KG1 (cell line): ENCODE results near the gene APOBEC3A.
A peak's percentile ranks its signal among the peaks of the same experiment; 100 is the strongest.
"Not testable (repeated sequence)": the region's sequence is repeated elsewhere in the genome, so short reads cannot be mapped to it uniquely, and the experiment has no call there.

Source experiments
- DNase-seq: peaks from one replicate; lab custom pipeline; 2025; lab: John Stamatoyannopoulos, UW

The APOBEC3A gene

GRCh38 chr22:38981005-38981991, 23.9 kb downstream of the APOBEC3A start:
- no peak for DNase-seq

- peak; percentile 3 for DNase-seq
These were observed 24.9 kb downstream of the APOBEC3A start, which contains the start of gene APOBEC3B for GRCh38 chr22:38981992-38982927. APOBEC3B (plus strand) TSS chr22:38982347; CDS start chr22:38982454, 107 bp downstream.

GRCh38 chr22:38984224-38984623, 26.8 kb downstream of the APOBEC3A start:
- DNase-seq, result peak; percentile 5

- not testable (repeated sequence) for DNase-seq
These were observed 27.7 kb downstream of the APOBEC3A start for GRCh38 chr22:38984784-38985757.

- no peak for DNase-seq
These were observed 29.2 kb downstream of the APOBEC3A start for GRCh38 chr22:38986629-38987028.

GRCh38 chr22:38987171-38987895, 29.9 kb downstream of the APOBEC3A start:
- no peak for DNase-seq

- no peak for DNase-seq
These were observed 32.1 kb downstream of the APOBEC3A start for GRCh38 chr22:38989466-38989865.

- not testable (repeated sequence) for DNase-seq
These were observed 35.5 kb downstream of the APOBEC3A start for GRCh38 chr22:38992871-38993371.

GRCh38 chr22:38996105-38996504, 38.7 kb downstream of the APOBEC3A start:
- DNase-seq, result no peak

- DNase-seq, result no peak
These were observed 40.1 kb downstream of the APOBEC3A start for GRCh38 chr22:38997518-38997917.

- peak; percentile 47 for DNase-seq
These were observed 45.8 kb downstream of the APOBEC3A start for GRCh38 chr22:39003165-39003638.

- DNase-seq, result no peak
These were observed 49.8 kb downstream of the APOBEC3A start for GRCh38 chr22:39007177-39007576.

- DNase-seq, result not testable (repeated sequence)
These were observed 51.0 kb downstream of the APOBEC3A start for GRCh38 chr22:39008271-39008850.

GRCh38 chr22:39010946-39011345, 53.5 kb downstream of the APOBEC3A start:
- DNase-seq, result no peak
